HepG2 (cell line): Measurements from ENCODE around the gene RESP18. TPM values are rescaled to one million over a fixed set of nuclear protein-coding genes. Genes with fewer than 3 reads are reported as not detected.

Experiments
- ARNTL ChIP-seq: sonication (generic); formaldehyde crosslinking; IDR thresholded peaks from 2 replicates; pipeline ENCODE4 v1.4.0; 2020; ENCODE audit warnings: mild to moderate bottlenecking, missing genetic modification reagents
- ATM ChIP-seq: fragments of 450-650 bp; IDR thresholded peaks from 2 replicates; pipeline ENCODE4 v1.7.1; 2017; ENCODE audit warnings: mild to moderate bottlenecking, borderline replicate concordance
- ELF4 ChIP-seq: sonication (generic); formaldehyde crosslinking; IDR thresholded peaks from 2 replicates; pipeline ENCODE4 v1.5.0; 2020; ENCODE audit warnings: missing genetic modification reagents, mild to moderate bottlenecking, moderate library complexity, borderline replicate concordance
- HNRNPL ChIP-seq: fragments of 200-400 bp; formaldehyde crosslinking; IDR thresholded peaks from 2 replicates; pipeline ENCODE4 v1.6.1; 2017; ENCODE audit warnings: mild to moderate bottlenecking, low read depth, low read length
- HOXA9 ChIP-seq: sonication (generic); formaldehyde crosslinking; IDR thresholded peaks from 2 replicates; pipeline ENCODE4 v1.8.1; 2022; ENCODE audit warnings: missing genetic modification reagents, mild to moderate bottlenecking, moderate library complexity, borderline replicate concordance
- IRF2 ChIP-seq: IDR thresholded peaks from 2 replicates; pipeline ENCODE4 v1.6.1; 2018; ENCODE audit warnings: missing genetic modification reagents, missing compliant biosample characterization
- KLF11 ChIP-seq: IDR thresholded peaks from 2 replicates; pipeline ENCODE4 v1.6.1; 2016; ENCODE audit warnings: missing compliant biosample characterization
- PAWR ChIP-seq: sonication (generic); formaldehyde crosslinking; IDR thresholded peaks from 2 replicates; pipeline ENCODE4 v1.4.0; 2020; ENCODE audit warnings: missing genetic modification reagents, mild to moderate bottlenecking, borderline replicate concordance
- RFXAP ChIP-seq: sonication (generic); formaldehyde crosslinking; IDR thresholded peaks from 2 replicates; pipeline ENCODE4 v1.4.0; 2020; ENCODE audit warnings: missing genetic modification reagents, borderline replicate concordance
- SKI ChIP-seq: fragments of 450-650 bp; IDR thresholded peaks from one replicate; pipeline ENCODE4 v1.6.1; 2018; ENCODE audit warnings: mild to moderate bottlenecking; ENCODE audit not compliant: partially characterized antibody
- SOX5 ChIP-seq: IDR thresholded peaks from 2 replicates; pipeline ENCODE4 v1.6.1; 2016; ENCODE audit warnings: borderline replicate concordance
- THYN1 ChIP-seq: sonication (generic); formaldehyde crosslinking; IDR thresholded peaks from 2 replicates; pipeline ENCODE4 v1.8.1; 2023; ENCODE audit warnings: low read depth, mild to moderate bottlenecking, moderate library complexity, missing genetic modification reagents, borderline replicate concordance
- TOE1 ChIP-seq: sonication (generic); formaldehyde crosslinking; IDR thresholded peaks from 2 replicates; pipeline ENCODE4 v1.4.0; 2020; ENCODE audit warnings: mild to moderate bottlenecking, missing genetic modification reagents
- U2AF1 ChIP-seq: fragments of 200-400 bp; formaldehyde crosslinking; optimal IDR thresholded peaks from 2 replicates; pipeline ENCODE3; 2017; ENCODE audit warnings: mild to moderate bottlenecking, low read depth, low read length
- ZBTB7A ChIP-seq: sonication (generic); formaldehyde crosslinking; IDR thresholded peaks from 2 replicates; pipeline ENCODE4 v1.8.0; 2022; ENCODE audit warnings: mild to moderate bottlenecking, missing genetic modification reagents
- ZFX ChIP-seq: sonication (generic); formaldehyde crosslinking; IDR thresholded peaks from 2 replicates; pipeline ENCODE4 v1.4.0; 2020; ENCODE audit warnings: mild to moderate bottlenecking, low read depth, missing genetic modification reagents, moderate library complexity
- ZNF235 ChIP-seq: sonication (generic); formaldehyde crosslinking; IDR thresholded peaks from 2 replicates; pipeline ENCODE4 v1.8.1; 2023; ENCODE audit warnings: mild to moderate bottlenecking, missing genetic modification reagents, borderline replicate concordance
- ZNF263 ChIP-seq: sonication (generic); formaldehyde crosslinking; IDR thresholded peaks from 2 replicates; pipeline ENCODE4 v1.4.0; 2020; ENCODE audit warnings: missing genetic modification reagents
- ZNF329 ChIP-seq: sonication (generic); formaldehyde crosslinking; IDR thresholded peaks from 2 replicates; pipeline ENCODE4 v1.9.0; 2021; ENCODE audit warnings: low read depth, mild to moderate bottlenecking, missing genetic modification reagents
- ZNF704 ChIP-seq: sonication (generic); formaldehyde crosslinking; IDR thresholded peaks from 2 replicates; pipeline ENCODE4 v1.8.1; 2023; ENCODE audit warnings: mild to moderate bottlenecking, inconsistent platforms, moderate library complexity, missing genetic modification reagents, borderline replicate concordance
- ZNF737 ChIP-seq: sonication (generic); formaldehyde crosslinking; IDR thresholded peaks from 2 replicates; pipeline ENCODE4 v1.5.0; 2020; ENCODE audit warnings: missing genetic modification reagents, mild to moderate bottlenecking, borderline replicate concordance
- ZNF782 ChIP-seq: sonication (generic); formaldehyde crosslinking; IDR thresholded peaks from 2 replicates; pipeline ENCODE4 v1.4.0; 2020; ENCODE audit warnings: missing genetic modification reagents, mild to moderate bottlenecking, borderline replicate concordance
- ZNF800 ChIP-seq: sonication (generic); formaldehyde crosslinking; IDR thresholded peaks from 2 replicates; pipeline ENCODE4 v1.4.0; 2020; ENCODE audit warnings: missing genetic modification reagents
- ZNF816 ChIP-seq: sonication (generic); formaldehyde crosslinking; IDR thresholded peaks from 2 replicates; pipeline ENCODE4 v1.8.0; 2022; ENCODE audit warnings: missing genetic modification reagents, mild to moderate bottlenecking, borderline replicate concordance
- ZSCAN30 ChIP-seq: sonication (generic); formaldehyde crosslinking; IDR thresholded peaks from 2 replicates; pipeline ENCODE4 v1.5.0; 2020; ENCODE audit warnings: mild to moderate bottlenecking, missing genetic modification reagents
- polyA plus RNA-seq, 8 experiments: library from polyadenylated mRNA; depleted of rRNA in 3 of 8; stranded (reverse) in 7 of 8; unstranded in 1 of 8; fragments of >200 nt; fragmentation: Illumina TruSeq in 4 of 8; extraction: Trizol in 4 of 8; gene quantifications; 2 replicates each; pipeline versions ENCODE4 v1.2.1 to v1.2.3, GENCODE V29; 2011 to 2016; ENCODE audit warnings: low read depth in 4 of 8, missing spikeins in 1 of 8, mixed read lengths in 1 of 8; ENCODE audit not compliant: insufficient read depth in 1 of 8
- total RNA-seq, 5 experiments: library from RNA; depleted of rRNA; stranded (reverse); fragments of >200 nt; fragmentation: Illumina TruSeq; extraction: Trizol; gene quantifications; 2 replicates each; pipeline ENCODE4 v1.2.3, GENCODE V29; 2016; ENCODE audit warnings: low read depth in 1 of 5
- TF ChIP-seq, protein P1 (sequence below): sonication (generic); formaldehyde crosslinking; IDR thresholded peaks from 2 replicates; pipeline ENCODE4 v1.5.1; 2020; ENCODE audit warnings: missing genetic modification reagents, mild to moderate bottlenecking, borderline replicate concordance

The RESP18 gene
- total and polyA plus RNA-seq, 2 of the 13 experiments (the other 11 are each of a cell fraction or from before 2014, with no cell fraction given) = not detected

DNA sequence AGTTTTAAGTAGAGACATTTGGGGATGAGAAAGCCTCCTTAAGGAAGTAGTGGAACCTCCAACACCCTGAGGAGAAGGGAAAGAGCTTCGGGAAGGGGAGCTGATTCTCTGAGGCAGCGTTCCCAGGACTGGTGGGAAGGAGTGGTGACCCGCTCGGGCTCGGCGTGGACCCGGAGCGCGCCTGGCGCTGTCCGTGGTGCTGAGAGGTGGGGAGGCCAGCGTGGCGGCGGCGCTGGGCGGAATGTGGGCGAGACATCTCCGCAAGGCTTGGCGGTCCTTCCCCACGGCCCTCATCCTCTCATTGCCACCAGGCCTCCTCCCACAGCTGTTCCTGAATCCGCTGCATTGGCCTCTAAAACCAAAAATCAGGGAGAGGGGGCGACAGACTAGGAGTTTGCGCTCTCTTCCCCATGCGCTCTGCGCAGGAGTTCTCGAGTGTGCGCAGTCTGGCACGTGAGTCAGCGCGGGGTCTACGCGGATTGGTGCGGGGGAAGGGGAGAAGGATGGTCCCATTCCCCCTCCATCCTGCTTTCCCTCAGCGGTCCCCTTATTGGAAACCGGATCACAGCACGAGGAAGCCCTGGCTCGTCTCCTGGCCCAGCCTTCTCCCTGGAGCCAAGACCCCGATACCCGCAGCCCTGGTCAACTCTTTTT is 857 bp downstream of the RESP18 start (continued):
- TF ChIP-seq ELF4 = no peak
- no peak for TF ChIP-seq U2AF1
- no peak; the same call in 1 of the 2 replicates for TF ChIP-seq ZNF329 (CRISPR knock-in tag)
- TF ChIP-seq ATM = no peak
- TF ChIP-seq HNRNPL = no peak
- TF ChIP-seq KLF11 = peak; percentile 97; the same call in 1 of the 2 replicates
- TF ChIP-seq SOX5 = peak; percentile 45; the same call in 1 of the 2 replicates
- peak; percentile 46; the same call in 1 of the 2 replicates for TF ChIP-seq ZNF782 (CRISPR knock-in tag)
- no peak for TF ChIP-seq ZNF816 (CRISPR knock-in tag)
- TF ChIP-seq ZFX (CRISPR knock-in tag) = no peak
- TF ChIP-seq, protein P1, sequence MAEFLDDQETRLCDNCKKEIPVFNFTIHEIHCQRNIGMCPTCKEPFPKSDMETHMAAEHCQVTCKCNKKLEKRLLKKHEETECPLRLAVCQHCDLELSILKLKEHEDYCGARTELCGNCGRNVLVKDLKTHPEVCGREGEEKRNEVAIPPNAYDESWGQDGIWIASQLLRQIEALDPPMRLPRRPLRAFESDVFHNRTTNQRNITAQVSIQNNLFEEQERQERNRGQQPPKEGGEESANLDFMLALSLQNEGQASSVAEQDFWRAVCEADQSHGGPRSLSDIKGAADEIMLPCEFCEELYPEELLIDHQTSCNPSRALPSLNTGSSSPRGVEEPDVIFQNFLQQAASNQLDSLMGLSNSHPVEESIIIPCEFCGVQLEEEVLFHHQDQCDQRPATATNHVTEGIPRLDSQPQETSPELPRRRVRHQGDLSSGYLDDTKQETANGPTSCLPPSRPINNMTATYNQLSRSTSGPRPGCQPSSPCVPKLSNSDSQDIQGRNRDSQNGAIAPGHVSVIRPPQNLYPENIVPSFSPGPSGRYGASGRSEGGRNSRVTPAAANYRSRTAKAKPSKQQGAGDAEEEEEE (CRISPR knock-in tag) = no peak
- TF ChIP-seq ZNF800 (CRISPR knock-in tag) = no peak
- peak; percentile 72 for TF ChIP-seq ZNF263 (CRISPR knock-in tag)
- TF ChIP-seq RFXAP = peak; percentile 83; the same call in 1 of the 2 replicates
- peak; percentile 81; the same call in 1 of the 2 replicates for TF ChIP-seq ZNF235
- TF ChIP-seq ZNF737 (CRISPR knock-in tag) = peak; percentile 63; the same call in 1 of the 2 replicates
- TF ChIP-seq ZSCAN30 = no peak
- TF ChIP-seq IRF2 (CRISPR knock-in tag) = peak; percentile 76; the same call in 1 of the 2 replicates
- TF ChIP-seq ARNTL (CRISPR knock-in tag) = 0 out of 2 replicates have a peak, but pooled peaks have one; percentile 51
- TF ChIP-seq TOE1 (CRISPR knock-in tag) = no peak
- peak; percentile 64; the same call in 1 of the 2 replicates for TF ChIP-seq ZBTB7A (CRISPR knock-in tag)
- no peak for TF ChIP-seq PAWR (CRISPR knock-in tag)
- TF ChIP-seq THYN1 (CRISPR knock-in tag) = no peak
- TF ChIP-seq ZNF704 (CRISPR knock-in tag) = 0 out of 2 replicates have a peak, but pooled peaks have one; percentile 65
- TF ChIP-seq SKI = no peak
- peak; percentile 84; the same call in 1 of the 2 replicates for TF ChIP-seq HOXA9
